ENCODE measurements around the gene FLCN. TPM values are rescaled to one million over a fixed set of nuclear protein-coding genes. Genes with fewer than 3 reads are reported as not detected.

The FLCN gene
- total and polyA plus RNA-seq, 10 of the 15 experiments (the other 5 are each of a cell fraction or from before 2014, with no cell fraction given), result 1.1 to 24.7 (median 10.4) TPM

DNA sequence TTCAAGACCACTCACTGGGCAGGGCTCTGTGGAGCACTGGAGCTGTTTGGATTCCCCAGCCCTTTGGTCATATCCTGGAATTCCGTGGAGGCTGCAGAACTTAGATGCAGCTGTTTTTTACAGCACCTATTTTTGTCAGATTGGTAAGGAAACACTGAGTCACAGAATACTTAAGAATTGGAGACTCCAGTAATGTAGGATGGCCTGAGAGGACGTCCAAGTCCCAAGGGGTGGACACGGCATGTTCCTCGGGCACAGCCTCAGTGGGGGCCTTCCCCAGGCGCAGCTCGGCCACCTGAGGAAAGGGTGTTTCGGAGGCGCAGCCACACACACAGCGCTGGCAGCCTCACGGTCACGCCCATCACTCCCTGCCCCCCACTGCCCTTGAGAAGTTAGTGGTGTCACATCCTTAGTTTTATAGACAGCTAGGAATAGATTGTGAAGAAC lies 45.6 kb downstream of the FLCN start (continued):
- TF ChIP-seq, protein P1, sequence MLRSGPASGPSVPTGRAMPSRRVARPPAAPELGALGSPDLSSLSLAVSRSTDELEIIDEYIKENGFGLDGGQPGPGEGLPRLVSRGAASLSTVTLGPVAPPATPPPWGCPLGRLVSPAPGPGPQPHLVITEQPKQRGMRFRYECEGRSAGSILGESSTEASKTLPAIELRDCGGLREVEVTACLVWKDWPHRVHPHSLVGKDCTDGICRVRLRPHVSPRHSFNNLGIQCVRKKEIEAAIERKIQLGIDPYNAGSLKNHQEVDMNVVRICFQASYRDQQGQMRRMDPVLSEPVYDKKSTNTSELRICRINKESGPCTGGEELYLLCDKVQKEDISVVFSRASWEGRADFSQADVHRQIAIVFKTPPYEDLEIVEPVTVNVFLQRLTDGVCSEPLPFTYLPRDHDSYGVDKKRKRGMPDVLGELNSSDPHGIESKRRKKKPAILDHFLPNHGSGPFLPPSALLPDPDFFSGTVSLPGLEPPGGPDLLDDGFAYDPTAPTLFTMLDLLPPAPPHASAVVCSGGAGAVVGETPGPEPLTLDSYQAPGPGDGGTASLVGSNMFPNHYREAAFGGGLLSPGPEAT (IDR thresholded peaks at IDR 0.05; ENCODE audit: low read depth), result no peak
- no peak for TF ChIP-seq NR2F1 (conservative IDR thresholded peaks at IDR 0.05)
- TF ChIP-seq RELA (IDR thresholded peaks at IDR 0.05; ENCODE audit: borderline replicate concordance, partially characterized antibody), result no peak

DNA sequence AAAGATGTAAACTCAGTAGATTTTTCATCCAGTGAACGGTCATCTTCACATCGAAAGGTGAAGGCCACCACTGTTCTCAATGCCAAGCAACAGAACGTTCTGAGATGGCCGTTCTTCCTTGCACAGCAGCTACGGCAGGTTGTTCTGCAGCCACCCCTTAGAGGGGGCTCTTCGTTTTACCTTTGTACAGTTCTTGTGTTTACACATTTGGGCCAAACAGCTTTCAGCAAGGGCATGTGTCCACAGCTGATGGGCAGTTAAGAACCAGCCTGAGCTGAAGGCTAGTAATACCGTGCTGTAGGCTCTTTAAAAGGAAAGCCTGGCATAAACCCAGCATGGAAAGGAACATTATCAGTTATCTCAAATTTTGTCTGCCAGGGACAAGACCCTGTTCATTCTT lies 46.8 kb downstream of the FLCN start:
- FAIRE-seq (no peak), DNase-seq (ENCODE audit: low read depth, low spot score) (no peak), ATAC-seq (no peak)
- WGBS (ENCODE audit: insufficient coverage, insufficient replicate concordance, low lambda C conversion rate, missing lambda C conversion rate), result 96% methylated on average over 7 of the region's 7 CpGs
- H3K9me3 ChIP-seq (replicated peaks; ENCODE audit: control insufficient read depth, insufficient read depth, low read length), result no peaks in the 10 kb centered on the region
- no peak overlapping the region for H3K27ac ChIP-seq (ENCODE audit: control insufficient read depth, insufficient read depth)
- POLR2A ChIA-PET, result interaction anchor here (0.6 kb wide), 1 partner anchor 118 kb away, joined by 5 read pairs; no protein-coding TSS in a partner anchor
- H2AFZ ChIP-seq (ENCODE audit: control insufficient read depth, low read depth, low read length), result no peak overlapping the region
- H3K4me3 ChIP-seq, result no peak overlapping the region
- CTCF ChIA-PET, result interaction anchor here (1.4 kb wide), 1 partner anchor 15 kb away, joined by 3 read pairs; the partner anchor contains the start of gene PLD6
- intact Hi-C loops (cut with micrococcal nuclease; ENCODE audit: unreplicated experiment), result loop anchor here (5.0 kb wide), 1 partner anchor 43 kb away; no protein-coding TSS in a partner anchor
- no peak overlapping the region for H3K4me2 ChIP-seq (ENCODE audit: control insufficient read depth, insufficient read depth)
- SMC1A ChIA-PET (ENCODE audit: uncharacterized antibody, unreplicated experiment), result interaction anchor here (0.8 to 2.5 kb wide), 3 partner anchors 10 to 47 kb away, joined by 4 to 8 read pairs (median 6); partner anchors contain the start of gene FLCN
- H3K9ac ChIP-seq (ENCODE audit: control insufficient read depth, insufficient read depth, low read length), result no peak overlapping the region
- H3K79me2 ChIP-seq (ENCODE audit: control insufficient read depth, insufficient read depth, low read length), result no peaks in the 10 kb centered on the region
- no peaks in the 10 kb centered on the region for H3K27me3 ChIP-seq (replicated peaks in 1 of 2; ENCODE audit: control insufficient read depth in 2 of 2, insufficient read depth in 2 of 2, low read length in 1 of 2)
- peaks cover 22% of the 10 kb centered on the region for H3K4me1 ChIP-seq (ENCODE audit: control insufficient read depth, insufficient read depth, low read length)
- TF ChIP-seq CREM (IDR thresholded peaks at IDR 0.05; ENCODE audit: low read depth), result no peak
- TF ChIP-seq, protein P2, sequence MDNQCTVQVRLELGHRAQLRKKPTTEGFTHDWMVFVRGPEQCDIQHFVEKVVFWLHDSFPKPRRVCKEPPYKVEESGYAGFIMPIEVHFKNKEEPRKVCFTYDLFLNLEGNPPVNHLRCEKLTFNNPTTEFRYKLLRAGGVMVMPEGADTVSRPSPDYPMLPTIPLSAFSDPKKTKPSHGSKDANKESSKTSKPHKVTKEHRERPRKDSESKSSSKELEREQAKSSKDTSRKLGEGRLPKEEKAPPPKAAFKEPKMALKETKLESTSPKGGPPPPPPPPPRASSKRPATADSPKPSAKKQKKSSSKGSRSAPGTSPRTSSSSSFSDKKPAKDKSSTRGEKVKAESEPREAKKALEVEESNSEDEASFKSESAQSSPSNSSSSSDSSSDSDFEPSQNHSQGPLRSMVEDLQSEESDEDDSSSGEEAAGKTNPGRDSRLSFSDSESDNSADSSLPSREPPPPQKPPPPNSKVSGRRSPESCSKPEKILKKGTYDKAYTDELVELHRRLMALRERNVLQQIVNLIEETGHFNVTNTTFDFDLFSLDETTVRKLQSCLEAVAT (IDR thresholded peaks at IDR 0.05), result no peak
- TF ChIP-seq HDGF (IDR thresholded peaks at IDR 0.05), result no peak
- no peak for TF ChIP-seq ESRRA (IDR thresholded peaks at IDR 0.05; ENCODE audit: low read length)
- no peak for TF ChIP-seq TAF1 (IDR thresholded peaks at IDR 0.05; ENCODE audit: borderline replicate concordance, low read depth, low read length)
- TF ChIP-seq RFX5 (IDR thresholded peaks at IDR 0.05; ENCODE audit: low read depth, low read length), result no peak
- TF ChIP-seq, protein P3, sequence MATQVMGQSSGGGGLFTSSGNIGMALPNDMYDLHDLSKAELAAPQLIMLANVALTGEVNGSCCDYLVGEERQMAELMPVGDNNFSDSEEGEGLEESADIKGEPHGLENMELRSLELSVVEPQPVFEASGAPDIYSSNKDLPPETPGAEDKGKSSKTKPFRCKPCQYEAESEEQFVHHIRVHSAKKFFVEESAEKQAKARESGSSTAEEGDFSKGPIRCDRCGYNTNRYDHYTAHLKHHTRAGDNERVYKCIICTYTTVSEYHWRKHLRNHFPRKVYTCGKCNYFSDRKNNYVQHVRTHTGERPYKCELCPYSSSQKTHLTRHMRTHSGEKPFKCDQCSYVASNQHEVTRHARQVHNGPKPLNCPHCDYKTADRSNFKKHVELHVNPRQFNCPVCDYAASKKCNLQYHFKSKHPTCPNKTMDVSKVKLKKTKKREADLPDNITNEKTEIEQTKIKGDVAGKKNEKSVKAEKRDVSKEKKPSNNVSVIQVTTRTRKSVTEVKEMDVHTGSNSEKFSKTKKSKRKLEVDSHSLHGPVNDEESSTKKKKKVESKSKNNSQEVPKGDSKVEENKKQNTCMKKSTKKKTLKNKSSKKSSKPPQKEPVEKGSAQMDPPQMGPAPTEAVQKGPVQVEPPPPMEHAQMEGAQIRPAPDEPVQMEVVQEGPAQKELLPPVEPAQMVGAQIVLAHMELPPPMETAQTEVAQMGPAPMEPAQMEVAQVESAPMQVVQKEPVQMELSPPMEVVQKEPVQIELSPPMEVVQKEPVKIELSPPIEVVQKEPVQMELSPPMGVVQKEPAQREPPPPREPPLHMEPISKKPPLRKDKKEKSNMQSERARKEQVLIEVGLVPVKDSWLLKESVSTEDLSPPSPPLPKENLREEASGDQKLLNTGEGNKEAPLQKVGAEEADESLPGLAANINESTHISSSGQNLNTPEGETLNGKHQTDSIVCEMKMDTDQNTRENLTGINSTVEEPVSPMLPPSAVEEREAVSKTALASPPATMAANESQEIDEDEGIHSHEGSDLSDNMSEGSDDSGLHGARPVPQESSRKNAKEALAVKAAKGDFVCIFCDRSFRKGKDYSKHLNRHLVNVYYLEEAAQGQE (IDR thresholded peaks at IDR 0.05; ENCODE audit: low read depth, low read length), result no peak
- TF ChIP-seq BACH1 (IDR thresholded peaks at IDR 0.05; ENCODE audit: borderline replicate concordance), result no peak
- no peak for TF ChIP-seq EZH2 (IDR thresholded peaks at IDR 0.05; ENCODE audit: borderline replicate concordance, control insufficient read depth, low read depth, low read length)
- TF ChIP-seq SREBF2 (IDR thresholded peaks at IDR 0.05; ENCODE audit: low read length), result no peak
- no peak for TF ChIP-seq ZNF622 (IDR thresholded peaks at IDR 0.05)
- TF ChIP-seq NFYB (IDR thresholded peaks at IDR 0.05; ENCODE audit: insufficient read depth, low read depth, low read length), result no peak
- BruUV-seq (replicated peaks), result no TSS peak
- in situ Hi-C loops (cut with MboI), result no loop called here
- RAD21 ChIA-PET (ENCODE audit: unreplicated experiment), result no interaction called here
- peaks cover 0 to 3% of the 10 kb centered on the region in 2 experiments; a peak in 2 of 4 replicates for H3K36me3 ChIP-seq (ENCODE audit: control insufficient read depth in 2 of 2, insufficient read depth in 2 of 2, low read length in 1 of 2)
- H4K20me1 ChIP-seq (ENCODE audit: control insufficient read depth, insufficient read depth), result no peaks in the 10 kb centered on the region
